OCI-LY7 (cell line): ENCODE measurements around the gene ATP6V0B.

Source experiments
- CTCF ChIP-seq: fragments of 200-600 bp; sonication (generic); conservative IDR thresholded peaks from 2 replicates; pipeline ENCODE4 v1.5.1; 2014; ENCODE audit warnings: mild to moderate bottlenecking, antibody characterized with exemption, low read length, moderate library complexity, mixed read lengths
- EZH2phosphoT487 ChIP-seq: fragments of 200-600 bp; sonication (generic); IDR thresholded peaks from 2 replicates; pipeline ENCODE4 v1.6.1; 2018; ENCODE audit warnings: low read depth, borderline replicate concordance, mild to moderate bottlenecking, mixed run types, antibody characterized with exemption, low read length, moderate library complexity, mixed read lengths

GRCh38 chr1:43963890-43964289 lies 10.9 kb upstream of the ATP6V0B start:
- TF ChIP-seq CTCF = no peak
- TF ChIP-seq EZH2phosphoT487 = no peak
